SK-N-MC (cell line): Measurements from ENCODE around the gene NEURL2.

ENCODE experiments used
- EZH2 ChIP-seq: fragments of 200-600 bp; sonication (generic); IDR thresholded peaks from one replicate; pipeline ENCODE4 v1.6.1; 2017; ENCODE audit warnings: antibody characterized with exemption
- POLR2AphosphoS5 ChIP-seq: IDR thresholded peaks from 2 replicates; pipeline ENCODE4 v1.6.1; 2012; ENCODE audit warnings: mild to moderate bottlenecking, low read depth, low read length, borderline replicate concordance

DNA sequence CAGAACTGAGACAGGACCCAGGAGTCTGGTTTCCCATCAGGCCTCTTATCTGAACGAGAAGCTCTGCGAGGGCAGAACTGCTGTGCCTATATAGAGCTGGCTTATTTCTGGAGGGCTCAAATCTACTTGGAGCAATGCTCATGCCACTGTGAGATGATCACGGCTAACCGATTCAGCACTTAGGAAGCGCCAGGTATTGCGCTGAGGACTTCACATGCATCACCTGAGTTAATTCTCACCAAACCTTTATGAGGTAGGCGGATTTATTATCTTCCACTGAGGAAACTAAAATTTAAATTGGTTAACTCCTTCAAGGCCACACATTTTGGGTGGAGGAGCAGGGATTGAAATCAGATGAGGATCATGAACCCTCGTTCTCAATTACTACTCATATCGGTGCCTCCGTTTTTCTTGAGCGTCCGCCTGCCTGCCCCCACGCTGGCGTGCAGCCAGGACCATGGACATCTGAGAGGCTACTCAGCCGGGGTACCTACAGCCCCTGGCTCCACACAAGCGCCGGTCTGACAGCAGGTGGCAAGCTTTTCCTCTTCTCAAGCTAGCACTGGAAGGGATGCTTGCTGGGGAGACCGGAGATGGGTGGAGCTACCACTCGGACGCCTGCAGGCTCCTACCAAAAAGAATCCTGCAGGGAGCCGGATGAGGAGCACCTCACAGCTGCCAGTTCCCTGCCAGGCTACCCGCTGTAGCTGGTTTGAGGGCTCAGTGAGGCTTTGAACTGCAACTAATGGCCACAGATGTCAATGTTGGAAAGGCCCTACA lies 42.4 kb upstream of the NEURL2 start:
- TF ChIP-seq EZH2, result no peak
- TF ChIP-seq POLR2AphosphoS5, result peak; percentile 68; the same call in 1 of the 2 replicates
